Right lobe of liver (tissue), 6 donors: ENCODE results near the gene PTPN6. TPM values are rescaled to one million over a fixed set of nuclear protein-coding genes. Genes with fewer than 3 reads are reported as not detected.

Experiments
- ATAC-seq, 4 donors: fragments of 200-7000 bp; cut with Tn5 transposase; one replicate each; pipeline ENCODE4 v1.9.1; 2020; ENCODE audit warnings: mild to moderate bottlenecking in 4 of 4, moderate library complexity in 4 of 4
- DNase-seq, 3 donors: peaks; one replicate each; pipeline ENCODE4 v3.0.0-alpha.2; 2020
- H3K27ac ChIP-seq, 3 donors: fragments of 200-600 bp; one replicate each; pipeline ENCODE4 v1.8.0; 2022
- H3K27me3 ChIP-seq, 2 donors: fragments of 200-600 bp; one replicate each; pipeline ENCODE4 v1.8.0; 2022
- H3K36me3 ChIP-seq, 4 donors: fragments of 200-600 bp; sonication (generic) in 1 of 4; one replicate each; pipeline versions ENCODE4 v1.5.1 to v1.8.0; 2017 to 2022; ENCODE audit warnings: control low read depth in 1 of 4
- H3K4me1 ChIP-seq, 4 donors: fragments of 200-600 bp; sonication (generic) in 1 of 4; one replicate each; pipeline versions ENCODE4 v1.5.1 to v1.8.0; 2017 to 2022; ENCODE audit warnings: control low read depth in 1 of 4
- H3K4me3 ChIP-seq, 3 donors: fragments of 200-600 bp; one replicate each; pipeline ENCODE4 v1.8.0; 2022
- H3K9me3 ChIP-seq, 4 donors: fragments of 200-600 bp; sonication (generic) in 1 of 4; one replicate each; pipeline versions ENCODE4 v1.5.1 to v1.8.0; 2017 to 2022; ENCODE audit warnings: control low read depth in 1 of 4
- POLR2A ChIP-seq: fragments of 450-650 bp; IDR thresholded peaks from one replicate; pipeline ENCODE4 v1.6.1; 2017; ENCODE audit warnings: antibody characterized with exemption, mild to moderate bottlenecking
- WGBS: methylation state at CpG from one replicate; pipeline ENCODE4 v1.1.6; 2018; ENCODE audit warnings: low coverage, low lambda C conversion rate; ENCODE audit not compliant: insufficient coverage; ENCODE audit errors: missing lambda C conversion rate; 5-methylcytosine and 5-hydroxymethylcytosine counted together
- intact Hi-C, 2 donors: fragments of 100-400 bp; cut with DNase I; formaldehyde crosslinking; loops; one replicate each; pipeline versions ENCODE4 v1.11.2 to v1.14.1; 2022
- total RNA-seq, 6 experiments: library from RNA; depleted of rRNA in 2 of 6; stranded (reverse); fragments of >200 nt in 2 of 6; fragmentation: NEBNext Ultra II Directional in 3 of 6; extraction: Animal tissue kit (Norgen Biotek cat#: 25700) in 3 of 6; gene quantifications; one replicate each; pipeline versions ENCODE4 v1.1.0 to v1.2.4, GENCODE V29; 2016 to 2023
- TF ChIP-seq, protein P1 (sequence below), 4 donors: fragments of 200-600 bp in 3 of 4; fragments of 450-650 bp in 1 of 4; IDR thresholded peaks; one replicate each; pipeline versions ENCODE4 v1.5.1 to v1.8.0; 2016 to 2022; ENCODE audit warnings: antibody characterized with exemption in 4 of 4, mild to moderate bottlenecking in 2 of 4
- donor health status: DM: no; HTN: yes; CAD: no.
- donor health status: DM: no; HTN: no; CAD: no.
- donor health status: DM: no; HTN: no; CAD: no.
- donor health status: DM: no; HTN: yes; CAD: no.
- donor health status: DM: no; HTN: yes; CAD: no.

PTPN6 gene
- total RNA-seq, 6 experiments from 2014 or later: 12.1 to 30.6 (median 19.4) TPM

DNA sequence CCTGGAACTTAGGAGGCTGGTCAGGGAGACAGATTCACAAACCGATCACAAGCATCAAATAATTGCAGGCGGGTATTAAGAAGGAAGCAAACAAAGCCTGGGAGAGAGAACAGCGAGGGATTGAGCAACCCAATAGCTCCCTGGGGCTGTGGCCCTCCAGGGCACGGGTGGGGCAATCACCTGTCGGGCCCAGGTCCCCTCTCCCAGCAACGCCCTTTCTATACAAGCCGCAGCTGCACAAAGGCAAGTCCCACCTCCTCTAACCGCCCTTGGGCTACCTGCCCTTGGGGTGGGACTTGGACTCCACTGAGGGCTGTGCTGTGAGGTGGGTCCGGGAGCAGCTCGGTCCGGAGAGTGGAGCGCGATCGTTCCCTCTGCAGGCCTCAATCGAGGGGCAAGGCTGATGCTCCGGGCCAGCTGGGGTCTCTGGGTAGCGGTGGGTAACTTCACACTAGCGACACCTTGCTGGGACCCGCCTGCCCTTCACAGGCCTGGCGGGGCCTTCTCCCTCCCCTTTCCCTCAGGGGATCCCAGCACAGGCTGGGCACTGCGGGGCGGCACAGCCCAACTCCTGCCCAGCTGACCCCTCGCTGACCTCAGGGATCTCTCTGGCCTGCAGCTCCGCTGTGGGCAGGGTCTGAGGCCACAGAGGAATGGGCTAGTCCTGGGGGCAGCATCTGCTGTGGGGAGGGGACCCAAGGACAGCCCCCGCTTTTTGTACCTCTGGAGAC lies 11.3 kb downstream of the PTPN6 start:
- ATAC-seq (peak in 3 of 4 donors; percentile 5 to 12 (median 6)), DNase-seq (peak in 2 of 3 donors; percentile 47 to 50)
- WGBS: 16% methylated on average over 5 of the region's 25 CpGs
- peak overlapping the region in 2 of 3 donors; percentile 0 to 62 for H3K27ac ChIP-seq
- intact Hi-C loops: no loop called here
- H3K36me3 ChIP-seq: peaks cover 4 to 24% (median 17%) of the 10 kb centered on the region in 4 donors
- no peak for TF ChIP-seq POLR2A
- TF ChIP-seq, protein P1, sequence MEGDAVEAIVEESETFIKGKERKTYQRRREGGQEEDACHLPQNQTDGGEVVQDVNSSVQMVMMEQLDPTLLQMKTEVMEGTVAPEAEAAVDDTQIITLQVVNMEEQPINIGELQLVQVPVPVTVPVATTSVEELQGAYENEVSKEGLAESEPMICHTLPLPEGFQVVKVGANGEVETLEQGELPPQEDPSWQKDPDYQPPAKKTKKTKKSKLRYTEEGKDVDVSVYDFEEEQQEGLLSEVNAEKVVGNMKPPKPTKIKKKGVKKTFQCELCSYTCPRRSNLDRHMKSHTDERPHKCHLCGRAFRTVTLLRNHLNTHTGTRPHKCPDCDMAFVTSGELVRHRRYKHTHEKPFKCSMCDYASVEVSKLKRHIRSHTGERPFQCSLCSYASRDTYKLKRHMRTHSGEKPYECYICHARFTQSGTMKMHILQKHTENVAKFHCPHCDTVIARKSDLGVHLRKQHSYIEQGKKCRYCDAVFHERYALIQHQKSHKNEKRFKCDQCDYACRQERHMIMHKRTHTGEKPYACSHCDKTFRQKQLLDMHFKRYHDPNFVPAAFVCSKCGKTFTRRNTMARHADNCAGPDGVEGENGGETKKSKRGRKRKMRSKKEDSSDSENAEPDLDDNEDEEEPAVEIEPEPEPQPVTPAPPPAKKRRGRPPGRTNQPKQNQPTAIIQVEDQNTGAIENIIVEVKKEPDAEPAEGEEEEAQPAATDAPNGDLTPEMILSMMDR (IDR thresholded peaks at IDR 0.05): no peak
- H3K27me3 ChIP-seq: no peaks in the 10 kb centered on the region
- no peak overlapping the region for H3K4me3 ChIP-seq
- peaks cover 2 to 15% (median 7%) of the 10 kb centered on the region in 4 donors for H3K4me1 ChIP-seq
- H3K9me3 ChIP-seq: no peaks in the 10 kb centered on the region

DNA sequence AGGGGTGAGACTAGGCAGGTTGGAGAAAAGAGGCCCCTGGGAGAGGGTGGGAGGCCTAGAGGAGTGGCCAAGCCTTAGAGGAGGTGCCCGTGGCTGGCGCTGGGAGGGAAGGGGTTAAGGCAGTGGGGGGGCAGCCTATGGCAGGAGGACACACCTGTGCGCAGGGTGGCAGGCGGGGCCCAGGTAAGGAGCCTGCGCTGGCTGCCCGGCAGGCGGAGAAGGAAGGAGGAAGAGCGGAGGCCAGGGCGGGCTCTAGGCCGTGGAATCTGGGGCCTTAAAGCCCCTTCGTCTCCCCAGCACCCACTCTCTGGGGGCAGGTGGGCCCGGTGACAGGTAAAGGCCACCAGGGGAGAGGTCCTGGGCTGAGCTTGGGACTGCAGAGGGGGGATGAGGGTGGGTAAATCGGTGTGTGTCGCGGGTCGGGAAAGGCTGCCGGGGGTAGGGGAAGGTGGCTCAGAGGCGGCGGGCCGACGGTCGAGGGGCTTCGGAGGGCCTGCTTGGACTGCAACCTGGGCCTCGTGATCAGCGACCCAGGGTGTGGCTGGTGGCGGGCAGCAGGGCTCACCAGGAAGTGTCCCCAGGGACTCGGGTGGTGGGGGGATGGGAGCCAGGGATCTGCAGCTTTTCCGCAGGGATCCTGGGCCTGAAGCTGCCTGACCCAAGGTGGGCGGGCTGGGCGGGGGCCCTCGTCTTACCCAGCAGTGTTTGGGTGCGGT lies 12.0 kb downstream of the PTPN6 start:
- DNase-seq: peak in 2 of 3 donors; percentile 50 to 57
- intact Hi-C loops: no loop called here
- Histone ChIP-seq H3K9me3 (no peaks in the 10 kb centered on the region), H3K4me1 (peaks cover 2 to 15% (median 7%) of the 10 kb centered on the region in 4 donors), H3K27me3 (no peaks in the 10 kb centered on the region), H3K27ac (no peak overlapping the region), H3K36me3 (peaks cover 6 to 31% (median 22%) of the 10 kb centered on the region in 4 donors), H3K4me3 (no peak overlapping the region)
- no peak for TF ChIP-seq POLR2A
- TF ChIP-seq, protein P1 (IDR thresholded peaks at IDR 0.05): no peak
- 79% methylated on average over 19 of the region's 32 CpGs for WGBS
- no peak for ATAC-seq

DNA sequence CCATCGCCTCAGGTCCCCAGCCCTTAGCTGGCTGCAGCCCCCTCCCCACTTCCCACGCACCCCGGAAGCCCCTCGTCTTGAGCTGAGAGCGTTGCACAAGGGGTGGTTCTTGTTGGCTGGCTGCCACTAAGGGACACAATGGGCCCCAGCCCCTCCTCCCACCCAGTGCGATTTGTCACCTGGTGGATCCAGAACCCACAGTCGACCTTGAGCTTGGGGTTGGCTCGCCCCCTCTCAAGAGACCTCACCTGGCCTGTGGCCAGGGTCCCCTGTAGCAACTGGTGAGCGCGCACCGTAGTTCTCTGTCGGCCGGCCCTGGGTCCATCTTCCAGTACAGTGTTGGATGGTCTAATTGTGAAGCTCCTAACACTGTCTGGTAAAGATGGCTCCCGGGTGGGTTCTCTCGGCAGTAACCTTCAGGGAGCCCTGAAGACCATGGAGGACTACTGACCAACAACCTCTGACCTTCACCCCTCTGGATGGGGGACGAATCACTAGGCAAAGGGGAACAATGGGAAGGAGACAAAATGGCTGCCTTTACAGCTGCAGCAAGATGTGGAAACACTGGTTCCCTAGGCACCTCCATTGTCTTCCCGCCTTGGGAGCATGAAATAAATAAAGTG lies 12.7 kb downstream of the PTPN6 start:
- TF ChIP-seq POLR2A: no peak
- TF ChIP-seq, protein P1 (IDR thresholded peaks at IDR 0.05): no peak
- Histone ChIP-seq H3K27ac (no peak overlapping the region), H3K27me3 (no peaks in the 10 kb centered on the region), H3K4me3 (no peak overlapping the region), H3K9me3 (no peaks in the 10 kb centered on the region), H3K36me3 (peaks cover 6 to 38% (median 25%) of the 10 kb centered on the region in 4 donors), H3K4me1 (peaks cover 2 to 17% (median 9%) of the 10 kb centered on the region in 4 donors)
- 100% methylated on average over 1 of the region's 17 CpGs for WGBS
- intact Hi-C loops: no loop called here
- DNase-seq (no peak), ATAC-seq (no peak)

DNA sequence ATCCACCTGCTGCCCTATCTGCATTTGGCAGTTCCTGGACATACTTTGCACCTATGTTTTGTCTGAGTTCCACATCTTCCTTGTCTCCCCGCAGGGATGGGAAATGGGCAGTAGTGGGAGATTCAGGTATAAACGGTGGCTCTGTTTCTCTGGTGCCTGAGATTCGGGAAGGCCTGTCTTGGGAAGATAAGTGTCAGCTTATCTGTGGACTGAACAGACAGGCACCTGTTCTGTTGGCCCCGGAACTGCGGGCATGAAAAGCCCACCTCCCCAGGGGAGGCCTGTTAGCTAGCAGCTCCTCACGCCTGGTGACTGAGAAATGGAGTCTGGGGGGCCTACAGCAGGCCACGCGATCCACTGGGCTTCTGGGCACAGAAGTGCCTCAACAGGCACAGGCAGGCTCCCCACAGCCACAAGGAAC lies 13.5 kb downstream of the PTPN6 start:
- intact Hi-C loops: no loop called here
- no peaks in the 10 kb centered on the region for H3K9me3 ChIP-seq
- H3K4me1 ChIP-seq: peaks cover 2 to 23% (median 12%) of the 10 kb centered on the region in 4 donors
- peak in 1 of 3 donors; percentile 58 for DNase-seq
- H3K4me3 ChIP-seq: no peak overlapping the region
- H3K27me3 ChIP-seq: no peaks in the 10 kb centered on the region
- peaks cover 6 to 38% (median 25%) of the 10 kb centered on the region in 4 donors for H3K36me3 ChIP-seq
- 54% methylated on average over 3 of the region's 8 CpGs for WGBS
- ATAC-seq: no peak
- TF ChIP-seq POLR2A: no peak
- peak overlapping the region; percentile 11 to 44 (median 41) for H3K27ac ChIP-seq
